K562 (cell line): ENCODE measurements around the gene EFEMP2. TPM values are rescaled to one million over a fixed set of nuclear protein-coding genes. Genes with fewer than 3 reads are reported as not detected.
A peak's percentile ranks its signal among the peaks of the same experiment; 100 is the strongest.

Experiments
- ATAC-seq: fragments of 200-7000 bp; cut with Tn5 transposase; 3 replicates; pipeline ENCODE4 v1.9.1; 2020; ENCODE audit warnings: moderate library complexity
- BruUV-seq: library from RNA; stranded (reverse); fragments of 400-500 nt; replicated peaks from 2 replicates; lab custom pipeline; 2021; lab: Mats Ljungman, UMichigan
- CTCF ChIA-PET: fragments of 300-600 bp; formaldehyde crosslinking; extraction: SDS; loops from one replicate; lab custom pipeline; 2021; ENCODE audit warnings: low intra/inter-chr PET ratio; lab: Yijun Ruan, JAX
- POLR2A ChIA-PET: fragments of 300-600, 350-650 bp; sonication (Branson Sonifier 250); formaldehyde crosslinking; extraction: SDS; loops from one replicate; lab custom pipeline; 2021; ENCODE audit warnings: antibody characterized with exemption, inconsistent platforms; lab: Yijun Ruan, JAX
- DNase-seq, 4 experiments: peaks; one replicate each; pipeline versions ENCODE4 v3.0.0 to v3.0.0-alpha.2; 2011 to 2018; ENCODE audit warnings: low spot score in 3 of 4, mixed read lengths in 3 of 4; ENCODE audit errors: extremely low read depth in 1 of 4
- FAIRE-seq: peaks from 2 replicates; lab custom pipeline; 2011; peaks lifted over from hg19 to GRCh38; lab: Jason Lieb, UNC
- H2AFZ ChIP-seq: 2 replicates; pipeline ENCODE4 v1.6.0; 2011; ENCODE audit warnings: low read depth, low read length, control low read depth, inconsistent platforms
- H3K27ac ChIP-seq: fragments of 200-600 bp; 3 replicates; pipeline ENCODE4 v1.8.0; 2011; ENCODE audit warnings: low read depth, mild to moderate bottlenecking, control low read depth, inconsistent platforms, low read length, moderate library complexity, mixed read lengths; ENCODE audit errors: extremely low read depth
- H3K27me3 ChIP-seq, 2 experiments: fragments of 300-600 bp in 1 of 2; 2 replicates in 1 of 2; 3 replicates in 1 of 2; pipeline versions ENCODE4 v1.6.0 to v1.8.0; 2011; ENCODE audit warnings: inconsistent platforms in 2 of 2, low read length in 2 of 2, mild to moderate bottlenecking in 1 of 2, mixed read lengths in 1 of 2, moderate library complexity in 1 of 2; ENCODE audit not compliant: control insufficient read depth in 2 of 2, insufficient read depth in 2 of 2
- H3K36me3 ChIP-seq: fragments of 300-600 bp; 3 replicates; pipeline ENCODE4 v1.8.0; 2011; ENCODE audit warnings: mild to moderate bottlenecking, low read length, inconsistent platforms; ENCODE audit not compliant: control insufficient read depth, insufficient read depth
- H3K4me1 ChIP-seq, 2 experiments: fragments of 200-600 bp in 1 of 2; replicated peaks in 1 of 2; 2 replicates in 1 of 2; 3 replicates in 1 of 2; pipeline versions ENCODE4 v1.5.1 to v1.8.0; 2011; ENCODE audit warnings: inconsistent platforms in 2 of 2, low read length in 2 of 2, mild to moderate bottlenecking in 1 of 2, mixed read lengths in 1 of 2, moderate library complexity in 1 of 2; ENCODE audit not compliant: control insufficient read depth in 2 of 2, insufficient read depth in 2 of 2
- H3K4me2 ChIP-seq: 2 replicates; pipeline ENCODE4 v1.6.1; 2011; ENCODE audit warnings: low read length, control low read depth, inconsistent platforms, mixed read lengths; ENCODE audit not compliant: insufficient read depth
- H3K4me3 ChIP-seq: fragments of 200-600 bp; sonication (generic), shearing (Covaris generic); 2 replicates; pipeline ENCODE4 v1.5.1; 2016; ENCODE audit warnings: control low read depth, inconsistent platforms
- H3K79me2 ChIP-seq: fragments of 200-600 bp; 3 replicates; pipeline ENCODE4 v1.8.0; 2011; ENCODE audit warnings: low read length, inconsistent platforms; ENCODE audit not compliant: control insufficient read depth, insufficient read depth
- H3K9ac ChIP-seq, 2 experiments: 2 replicates each; pipeline versions ENCODE4 v1.6.0 to v1.6.1; 2011; ENCODE audit warnings: low read depth in 2 of 2, low read length in 2 of 2, control low read depth in 1 of 2, inconsistent platforms in 1 of 2, mild to moderate bottlenecking in 1 of 2, mixed read lengths in 1 of 2; ENCODE audit not compliant: insufficient read depth in 1 of 2
- H3K9me1 ChIP-seq: one replicate; pipeline ENCODE4 v1.6.0; 2011; ENCODE audit warnings: inconsistent platforms, mild to moderate bottlenecking, low read length, moderate library complexity; ENCODE audit not compliant: control insufficient read depth, insufficient read depth
- H3K9me3 ChIP-seq: replicated peaks from 2 replicates; pipeline ENCODE4 v1.5.1; 2011; ENCODE audit warnings: low read depth, low read length, inconsistent platforms; ENCODE audit not compliant: control insufficient read depth, insufficient read depth
- H4K20me1 ChIP-seq: replicated peaks from 2 replicates; pipeline ENCODE4 v1.6.1; 2011; ENCODE audit warnings: low read length, inconsistent platforms, mixed read lengths; ENCODE audit not compliant: control insufficient read depth, insufficient read depth
- MAFF ChIP-seq: IDR thresholded peaks from 2 replicates; pipeline ENCODE4 v1.6.1; 2012; ENCODE audit warnings: low read length, improper control_type of control experiment
- RBFOX2 ChIP-seq: fragments of 200-400 bp; formaldehyde crosslinking; IDR thresholded peaks from 2 replicates; pipeline ENCODE4 v1.6.1; 2017; ENCODE audit warnings: low read depth, mild to moderate bottlenecking, low read length, moderate library complexity
- RBM22 ChIP-seq: fragments of 200-400 bp; formaldehyde crosslinking; IDR thresholded peaks from 2 replicates; pipeline ENCODE4 v1.6.1; 2018; ENCODE audit warnings: low read length, low read depth; ENCODE audit not compliant: poor library complexity, severe bottlenecking
- ZFPM2 ChIP-seq: fragments of 250-450 bp; sonication (Bioruptor Pico); IDR thresholded peaks from 2 replicates; pipeline ENCODE4 v1.5.1; 2022; ENCODE audit warnings: mild to moderate bottlenecking
- ZNF668 ChIP-seq: fragments of 250-450 bp; sonication (Bioruptor Pico); IDR thresholded peaks from 2 replicates; pipeline ENCODE4 v1.8.0; 2022; ENCODE audit warnings: mild to moderate bottlenecking, inconsistent platforms
- WGBS: fragments of 100-300 bp; shearing (Covaris generic); methylation state at CpG from one replicate; pipeline ENCODE4 v1.1.6; 2016; ENCODE audit warnings: low coverage, mixed read lengths; ENCODE audit not compliant: insufficient coverage; ENCODE audit errors: missing lambda C conversion rate; 5-methylcytosine and 5-hydroxymethylcytosine counted together
- in situ Hi-C: fragments of 300-500 bp; cut with MboI; formaldehyde crosslinking; loops from 4 replicates; pipeline ENCODE4 v1.15.0; 2018; ENCODE audit warnings: inconsistent platforms, mixed read lengths
- intact Hi-C: fragments of 100-400 bp; cut with micrococcal nuclease; formaldehyde crosslinking; loops from 2 replicates; pipeline ENCODE4 v1.14.2; 2022
- polyA plus RNA-seq, 8 experiments: library from polyadenylated mRNA; depleted of rRNA in 4 of 8; stranded (reverse) in 5 of 8; unstranded in 3 of 8; fragments of >200 nt; fragmentation: Nextera tagmentation in 2 of 8; fragmentation: Illumina TruSeq in 1 of 8; extraction: Ambion mirVana in 2 of 8; extraction: Trizol in 1 of 8; gene quantifications; 2 replicates each; pipeline versions ENCODE4 v1.2.1 to v1.2.3, GENCODE V29; 2011 to 2014; ENCODE audit warnings: inconsistent platforms in 1 of 8, missing spikeins in 1 of 8
- total RNA-seq, 7 experiments: library from RNA; depleted of rRNA in 6 of 7; stranded (reverse); fragments of >200 nt in 6 of 7; fragmentation: Illumina TruSeq in 2 of 7; extraction: Trizol in 2 of 7; gene quantifications; 2 replicates each; pipeline versions ENCODE4 v1.2.1 to v1.2.3, GENCODE V29; 2011 to 2021; ENCODE audit warnings: low replicate concordance in 1 of 7
- TF ChIP-seq, protein P1 (sequence below): fragments of 450-650 bp; IDR thresholded peaks from 2 replicates; pipeline ENCODE4 v1.6.1; 2016; ENCODE audit warnings: low read depth, mild to moderate bottlenecking, moderate library complexity
- TF ChIP-seq, protein P2 (sequence below): fragments of 450-650 bp; conservative IDR thresholded peaks from 2 replicates; pipeline ENCODE4 v1.6.1; 2016; ENCODE audit warnings: missing genetic modification characterization, low read depth, mild to moderate bottlenecking, control low read depth, missing compliant biosample characterization
- TF ChIP-seq, protein P3 (sequence below), 2 experiments: fragments of 450-650 bp in 1 of 2; sonication (generic) in 1 of 2; formaldehyde crosslinking in 1 of 2; IDR thresholded peaks; 2 replicates each; pipeline versions ENCODE4 v1.7.1 to v1.9.0; 2016 to 2022; ENCODE audit warnings: inconsistent platforms in 1 of 2, mild to moderate bottlenecking in 1 of 2, missing genetic modification reagents in 1 of 2

Gene EFEMP2
- total and polyA plus RNA-seq, 9 of the 15 experiments (the other 6 are each of a cell fraction or from before 2014, with no cell fraction given) = 0.07 to 2.9 (median 0.69) TPM; not detected in 1

DNA sequence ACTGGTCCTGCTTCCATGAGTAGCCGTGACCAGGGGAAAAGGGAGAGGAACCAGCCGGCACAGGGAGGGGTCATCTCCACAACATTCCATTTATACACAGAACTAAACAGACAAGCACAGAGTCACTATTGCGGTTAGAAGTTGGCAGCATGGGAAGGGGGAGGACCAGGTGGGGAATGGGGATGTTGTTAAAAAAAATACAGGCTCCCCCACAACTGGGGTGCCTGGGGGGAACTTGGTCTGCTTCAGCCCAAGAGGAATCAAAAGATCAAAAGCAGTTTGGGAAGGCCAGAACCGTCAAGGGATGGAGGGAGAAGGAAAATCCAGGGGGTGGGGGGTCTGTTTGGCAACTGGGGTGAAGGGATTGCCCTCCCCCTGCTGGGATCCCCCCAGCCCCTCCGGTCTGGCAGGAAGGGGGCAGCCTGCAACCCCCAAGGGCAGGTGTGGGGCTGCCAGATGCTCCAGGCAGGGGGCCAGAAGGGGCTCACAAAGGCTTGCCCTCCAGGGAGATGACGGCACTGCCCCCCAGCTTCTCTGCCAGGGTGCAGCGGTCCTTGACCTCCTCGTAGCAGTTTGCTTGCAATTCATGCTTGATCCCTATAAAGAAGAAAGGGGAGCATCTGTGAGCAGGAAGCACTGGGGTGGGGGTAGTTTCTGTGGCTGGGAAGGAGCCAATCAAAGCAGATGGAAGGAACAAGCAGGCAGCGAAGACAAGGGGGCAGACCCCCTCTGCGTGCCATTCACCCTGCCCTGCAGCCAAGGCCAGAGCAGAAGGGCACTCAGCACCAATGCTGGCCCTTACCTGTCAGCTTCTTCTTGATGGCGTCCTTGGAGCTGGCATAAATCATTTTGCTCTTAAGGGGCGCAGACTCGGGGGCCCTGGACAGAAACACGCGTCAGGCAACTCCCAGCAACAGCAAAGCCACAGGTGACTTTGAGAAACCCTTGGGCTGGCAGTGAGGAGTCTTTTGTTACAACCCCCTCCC, 17.5 kb downstream of the EFEMP2 start:
- Histone ChIP-seq H3K4me1 (peaks cover 4 to 48% of the 10 kb centered on the region in 2 experiments; a peak in 3 of 5 replicates), H3K36me3 (peaks cover 56% of the 10 kb centered on the region), H3K27me3 (no peaks in the 10 kb centered on the region; a peak in 1 of 5 replicates), H3K79me2 (peaks cover 45% of the 10 kb centered on the region), H2AFZ (no peak overlapping the region), H3K4me3 (no peak overlapping the region), H3K9ac (no peak overlapping the region), H3K9me1 (peaks cover 11% of the 10 kb centered on the region), H3K9me3 (peaks cover 7% of the 10 kb centered on the region; the same call in 1 of the 2 replicates), H3K27ac (no peak overlapping the region), H3K4me2 (no peak overlapping the region), H4K20me1 (peaks cover 22% of the 10 kb centered on the region)
- intact Hi-C loops = loop anchor here (5.0 kb wide), 1 partner anchor 47 kb away; the partner anchor contains the start of gene FOSL1
- no peak for ATAC-seq
- CTCF ChIA-PET = no interaction called here
- TSS peak; percentile 59 for BruUV-seq
- in situ Hi-C loops = no loop called here
- POLR2A ChIA-PET = interaction anchor here (0.6 to 0.8 kb wide), 2 partner anchors 11 to 53 kb away, joined by 3 to 7 read pairs; no protein-coding TSS in a partner anchor
- no peak for DNase-seq
- WGBS = 87% methylated on average over 10 of the region's 15 CpGs
- no peak for FAIRE-seq
- TF ChIP-seq, protein P1, sequence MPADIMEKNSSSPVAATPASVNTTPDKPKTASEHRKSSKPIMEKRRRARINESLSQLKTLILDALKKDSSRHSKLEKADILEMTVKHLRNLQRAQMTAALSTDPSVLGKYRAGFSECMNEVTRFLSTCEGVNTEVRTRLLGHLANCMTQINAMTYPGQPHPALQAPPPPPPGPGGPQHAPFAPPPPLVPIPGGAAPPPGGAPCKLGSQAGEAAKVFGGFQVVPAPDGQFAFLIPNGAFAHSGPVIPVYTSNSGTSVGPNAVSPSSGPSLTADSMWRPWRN = no peak
- TF ChIP-seq, protein P2, sequence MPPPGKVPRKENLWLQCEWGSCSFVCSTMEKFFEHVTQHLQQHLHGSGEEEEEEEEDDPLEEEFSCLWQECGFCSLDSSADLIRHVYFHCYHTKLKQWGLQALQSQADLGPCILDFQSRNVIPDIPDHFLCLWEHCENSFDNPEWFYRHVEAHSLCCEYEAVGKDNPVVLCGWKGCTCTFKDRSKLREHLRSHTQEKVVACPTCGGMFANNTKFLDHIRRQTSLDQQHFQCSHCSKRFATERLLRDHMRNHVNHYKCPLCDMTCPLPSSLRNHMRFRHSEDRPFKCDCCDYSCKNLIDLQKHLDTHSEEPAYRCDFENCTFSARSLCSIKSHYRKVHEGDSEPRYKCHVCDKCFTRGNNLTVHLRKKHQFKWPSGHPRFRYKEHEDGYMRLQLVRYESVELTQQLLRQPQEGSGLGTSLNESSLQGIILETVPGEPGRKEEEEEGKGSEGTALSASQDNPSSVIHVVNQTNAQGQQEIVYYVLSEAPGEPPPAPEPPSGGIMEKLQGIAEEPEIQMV = no peak
- peak; percentile 67 for TF ChIP-seq RBFOX2
- peak; percentile 31 for TF ChIP-seq RBM22
- no peak for TF ChIP-seq ZNF668
- TF ChIP-seq, protein P3, sequence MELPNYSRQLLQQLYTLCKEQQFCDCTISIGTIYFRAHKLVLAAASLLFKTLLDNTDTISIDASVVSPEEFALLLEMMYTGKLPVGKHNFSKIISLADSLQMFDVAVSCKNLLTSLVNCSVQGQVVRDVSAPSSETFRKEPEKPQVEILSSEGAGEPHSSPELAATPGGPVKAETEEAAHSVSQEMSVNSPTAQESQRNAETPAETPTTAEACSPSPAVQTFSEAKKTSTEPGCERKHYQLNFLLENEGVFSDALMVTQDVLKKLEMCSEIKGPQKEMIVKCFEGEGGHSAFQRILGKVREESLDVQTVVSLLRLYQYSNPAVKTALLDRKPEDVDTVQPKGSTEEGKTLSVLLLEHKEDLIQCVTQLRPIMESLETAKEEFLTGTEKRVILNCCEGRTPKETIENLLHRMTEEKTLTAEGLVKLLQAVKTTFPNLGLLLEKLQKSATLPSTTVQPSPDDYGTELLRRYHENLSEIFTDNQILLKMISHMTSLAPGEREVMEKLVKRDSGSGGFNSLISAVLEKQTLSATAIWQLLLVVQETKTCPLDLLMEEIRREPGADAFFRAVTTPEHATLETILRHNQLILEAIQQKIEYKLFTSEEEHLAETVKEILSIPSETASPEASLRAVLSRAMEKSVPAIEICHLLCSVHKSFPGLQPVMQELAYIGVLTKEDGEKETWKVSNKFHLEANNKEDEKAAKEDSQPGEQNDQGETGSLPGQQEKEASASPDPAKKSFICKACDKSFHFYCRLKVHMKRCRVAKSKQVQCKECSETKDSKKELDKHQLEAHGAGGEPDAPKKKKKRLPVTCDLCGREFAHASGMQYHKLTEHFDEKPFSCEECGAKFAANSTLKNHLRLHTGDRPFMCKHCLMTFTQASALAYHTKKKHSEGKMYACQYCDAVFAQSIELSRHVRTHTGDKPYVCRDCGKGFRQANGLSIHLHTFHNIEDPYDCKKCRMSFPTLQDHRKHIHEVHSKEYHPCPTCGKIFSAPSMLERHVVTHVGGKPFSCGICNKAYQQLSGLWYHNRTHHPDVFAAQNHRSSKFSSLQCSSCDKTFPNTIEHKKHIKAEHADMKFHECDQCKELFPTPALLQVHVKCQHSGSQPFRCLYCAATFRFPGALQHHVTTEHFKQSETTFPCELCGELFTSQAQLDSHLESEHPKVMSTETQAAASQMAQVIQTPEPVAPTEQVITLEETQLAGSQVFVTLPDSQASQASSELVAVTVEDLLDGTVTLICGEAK (IDR thresholded peaks at IDR 0.05) = no peak
- TF ChIP-seq, protein P3 (CRISPR knock-in tag; IDR thresholded peaks at IDR 0.05) = no peak
- no peak for TF ChIP-seq ZFPM2 (CRISPR knock-in tag)
- no peak for TF ChIP-seq MAFF
